K562 (cell line): ENCODE data around the gene SLC34A1. TPM values are rescaled to one million over a fixed set of nuclear protein-coding genes. Genes with fewer than 3 reads are reported as not detected.

Source experiments
- ATAC-seq: fragments of 200-7000 bp; cut with Tn5 transposase; 3 replicates; pipeline ENCODE4 v1.9.1; 2020; ENCODE audit warnings: moderate library complexity
- BruUV-seq: library from RNA; stranded (reverse); fragments of 400-500 nt; replicated peaks from 2 replicates; lab custom pipeline; 2021; lab: Mats Ljungman, UMichigan
- CTCF ChIA-PET: fragments of 300-600 bp; formaldehyde crosslinking; extraction: SDS; loops from one replicate; lab custom pipeline; 2021; ENCODE audit warnings: low intra/inter-chr PET ratio; lab: Yijun Ruan, JAX
- POLR2A ChIA-PET: fragments of 300-600, 350-650 bp; sonication (Branson Sonifier 250); formaldehyde crosslinking; extraction: SDS; loops from one replicate; lab custom pipeline; 2021; ENCODE audit warnings: antibody characterized with exemption, inconsistent platforms; lab: Yijun Ruan, JAX
- DNase-seq, 4 experiments: peaks; one replicate each; pipeline versions ENCODE4 v3.0.0 to v3.0.0-alpha.2; 2011 to 2018; ENCODE audit warnings: low spot score in 3 of 4, mixed read lengths in 3 of 4; ENCODE audit errors: extremely low read depth in 1 of 4
- FAIRE-seq: peaks from 2 replicates; lab custom pipeline; 2011; peaks lifted over from hg19 to GRCh38; lab: Jason Lieb, UNC
- H2AFZ ChIP-seq: 2 replicates; pipeline ENCODE4 v1.6.0; 2011; ENCODE audit warnings: low read depth, low read length, control low read depth, inconsistent platforms
- H3K27ac ChIP-seq: fragments of 200-600 bp; 3 replicates; pipeline ENCODE4 v1.8.0; 2011; ENCODE audit warnings: low read depth, mild to moderate bottlenecking, control low read depth, inconsistent platforms, low read length, moderate library complexity, mixed read lengths; ENCODE audit errors: extremely low read depth
- H3K27me3 ChIP-seq, 2 experiments: fragments of 300-600 bp in 1 of 2; 2 replicates in 1 of 2; 3 replicates in 1 of 2; pipeline versions ENCODE4 v1.6.0 to v1.8.0; 2011; ENCODE audit warnings: inconsistent platforms in 2 of 2, low read length in 2 of 2, mild to moderate bottlenecking in 1 of 2, mixed read lengths in 1 of 2, moderate library complexity in 1 of 2; ENCODE audit not compliant: control insufficient read depth in 2 of 2, insufficient read depth in 2 of 2
- H3K36me3 ChIP-seq: fragments of 300-600 bp; 3 replicates; pipeline ENCODE4 v1.8.0; 2011; ENCODE audit warnings: mild to moderate bottlenecking, low read length, inconsistent platforms; ENCODE audit not compliant: control insufficient read depth, insufficient read depth
- H3K4me1 ChIP-seq, 2 experiments: fragments of 200-600 bp in 1 of 2; replicated peaks in 1 of 2; 2 replicates in 1 of 2; 3 replicates in 1 of 2; pipeline versions ENCODE4 v1.5.1 to v1.8.0; 2011; ENCODE audit warnings: inconsistent platforms in 2 of 2, low read length in 2 of 2, mild to moderate bottlenecking in 1 of 2, mixed read lengths in 1 of 2, moderate library complexity in 1 of 2; ENCODE audit not compliant: control insufficient read depth in 2 of 2, insufficient read depth in 2 of 2
- H3K4me2 ChIP-seq: 2 replicates; pipeline ENCODE4 v1.6.1; 2011; ENCODE audit warnings: low read length, control low read depth, inconsistent platforms, mixed read lengths; ENCODE audit not compliant: insufficient read depth
- H3K4me3 ChIP-seq: fragments of 200-600 bp; sonication (generic), shearing (Covaris generic); 2 replicates; pipeline ENCODE4 v1.5.1; 2016; ENCODE audit warnings: control low read depth, inconsistent platforms
- H3K79me2 ChIP-seq: fragments of 200-600 bp; 3 replicates; pipeline ENCODE4 v1.8.0; 2011; ENCODE audit warnings: low read length, inconsistent platforms; ENCODE audit not compliant: control insufficient read depth, insufficient read depth
- H3K9ac ChIP-seq, 2 experiments: 2 replicates each; pipeline versions ENCODE4 v1.6.0 to v1.6.1; 2011; ENCODE audit warnings: low read depth in 2 of 2, low read length in 2 of 2, control low read depth in 1 of 2, inconsistent platforms in 1 of 2, mild to moderate bottlenecking in 1 of 2, mixed read lengths in 1 of 2; ENCODE audit not compliant: insufficient read depth in 1 of 2
- H3K9me1 ChIP-seq: one replicate; pipeline ENCODE4 v1.6.0; 2011; ENCODE audit warnings: inconsistent platforms, mild to moderate bottlenecking, low read length, moderate library complexity; ENCODE audit not compliant: control insufficient read depth, insufficient read depth
- H3K9me3 ChIP-seq: replicated peaks from 2 replicates; pipeline ENCODE4 v1.5.1; 2011; ENCODE audit warnings: low read depth, low read length, inconsistent platforms; ENCODE audit not compliant: control insufficient read depth, insufficient read depth
- H4K20me1 ChIP-seq: replicated peaks from 2 replicates; pipeline ENCODE4 v1.6.1; 2011; ENCODE audit warnings: low read length, inconsistent platforms, mixed read lengths; ENCODE audit not compliant: control insufficient read depth, insufficient read depth
- CBFB ChIP-seq: sonication (generic); formaldehyde crosslinking; IDR thresholded peaks from 2 replicates; pipeline ENCODE4 v1.4.0; 2020; ENCODE audit warnings: mild to moderate bottlenecking, missing genetic modification reagents
- CC2D1A ChIP-seq: fragments of 450-650 bp; IDR thresholded peaks from 2 replicates; pipeline ENCODE4 v1.6.1; 2017; ENCODE audit warnings: mild to moderate bottlenecking
- GABPB1 ChIP-seq: sonication (generic); formaldehyde crosslinking; IDR thresholded peaks from 2 replicates; pipeline ENCODE4 v1.8.0; 2022; ENCODE audit warnings: mild to moderate bottlenecking, missing genetic modification reagents
- NCOR1 ChIP-seq: fragments of 450-650 bp; IDR thresholded peaks from 2 replicates; pipeline ENCODE4 v1.6.1; 2016; ENCODE audit warnings: mild to moderate bottlenecking, moderate library complexity
- ZC3H4 ChIP-seq: sonication (generic); formaldehyde crosslinking; IDR thresholded peaks from 2 replicates; pipeline ENCODE4 v1.9.0; 2021; ENCODE audit warnings: missing genetic modification reagents, borderline replicate concordance
- ZFP1 ChIP-seq: fragments of 450-650 bp; formaldehyde crosslinking; IDR thresholded peaks from 2 replicates; pipeline ENCODE4 v1.4.0; 2020; ENCODE audit warnings: mild to moderate bottlenecking, mixed read lengths
- ZHX1 ChIP-seq: fragments of 150-350 bp; conservative IDR thresholded peaks from 2 replicates; pipeline ENCODE4 v1.6.1; 2014; ENCODE audit warnings: low read length
- ZNF212 ChIP-seq: fragments of 450-650 bp; formaldehyde crosslinking; IDR thresholded peaks from 2 replicates; pipeline ENCODE4 v1.4.0; 2020; ENCODE audit warnings: mild to moderate bottlenecking
- WGBS: fragments of 100-300 bp; shearing (Covaris generic); methylation state at CpG from one replicate; pipeline ENCODE4 v1.1.6; 2016; ENCODE audit warnings: low coverage, mixed read lengths; ENCODE audit not compliant: insufficient coverage; ENCODE audit errors: missing lambda C conversion rate; 5-methylcytosine and 5-hydroxymethylcytosine counted together
- in situ Hi-C: fragments of 300-500 bp; cut with MboI; formaldehyde crosslinking; loops from 4 replicates; pipeline ENCODE4 v1.15.0; 2018; ENCODE audit warnings: inconsistent platforms, mixed read lengths
- intact Hi-C: fragments of 100-400 bp; cut with micrococcal nuclease; formaldehyde crosslinking; loops from 2 replicates; pipeline ENCODE4 v1.14.2; 2022
- polyA plus RNA-seq, 8 experiments: library from polyadenylated mRNA; depleted of rRNA in 4 of 8; stranded (reverse) in 5 of 8; unstranded in 3 of 8; fragments of >200 nt; fragmentation: Nextera tagmentation in 2 of 8; fragmentation: Illumina TruSeq in 1 of 8; extraction: Ambion mirVana in 2 of 8; extraction: Trizol in 1 of 8; gene quantifications; 2 replicates each; pipeline versions ENCODE4 v1.2.1 to v1.2.3, GENCODE V29; 2011 to 2014; ENCODE audit warnings: inconsistent platforms in 1 of 8, missing spikeins in 1 of 8
- total RNA-seq, 7 experiments: library from RNA; depleted of rRNA in 6 of 7; stranded (reverse); fragments of >200 nt in 6 of 7; fragmentation: Illumina TruSeq in 2 of 7; extraction: Trizol in 2 of 7; gene quantifications; 2 replicates each; pipeline versions ENCODE4 v1.2.1 to v1.2.3, GENCODE V29; 2011 to 2021; ENCODE audit warnings: low replicate concordance in 1 of 7

The SLC34A1 gene
- total and polyA plus RNA-seq, 9 of the 15 experiments (the other 6 are each of a cell fraction or from before 2014, with no cell fraction given), result not detected

GRCh38 chr5:177354711-177355110 lies 29.5 kb upstream of the SLC34A1 start:
- no peak overlapping the region for H3K4me2 ChIP-seq
- POLR2A ChIA-PET, result no interaction called here
- no peak overlapping the region for H2AFZ ChIP-seq
- no peak for DNase-seq
- intact Hi-C loops (no loop called here), in situ Hi-C loops (no loop called here)
- no peak for FAIRE-seq
- peaks cover 7% of the 10 kb centered on the region; the same call in 1 of the 3 replicates for H3K36me3 ChIP-seq
- peaks cover 18% of the 10 kb centered on the region for H3K79me2 ChIP-seq
- no peak overlapping the region for H3K27ac ChIP-seq
- TF ChIP-seq ZHX1 (no peak), ZFP1 (CRISPR knock-in tag) (no peak), ZNF212 (CRISPR knock-in tag) (no peak), GABPB1 (CRISPR knock-in tag) (no peak), ZC3H4 (CRISPR knock-in tag) (no peak), CBFB (CRISPR knock-in tag) (no peak), NCOR1 (no peak), CC2D1A (no peak)
- WGBS, result 50% methylated on average over 2 of the region's 3 CpGs
- peaks cover 10 to 37% of the 10 kb centered on the region in 2 experiments; a peak in 4 of 5 replicates for H3K4me1 ChIP-seq
- H3K4me3 ChIP-seq, result no peak overlapping the region
- no peak for ATAC-seq
- H3K9me3 ChIP-seq, result 0 out of 2 replicates have a peak, but pooled peaks cover 3% of the 10 kb centered on the region
- H4K20me1 ChIP-seq, result no peaks in the 10 kb centered on the region
- H3K9ac ChIP-seq, result no peak overlapping the region
- H3K27me3 ChIP-seq, result no peaks in the 10 kb centered on the region
- H3K9me1 ChIP-seq, result no peaks in the 10 kb centered on the region
- CTCF ChIA-PET, result no interaction called here
- no TSS peak for BruUV-seq
